ENCODE results near the gene CH25H. TPM values are rescaled to one million over a fixed set of nuclear protein-coding genes. Genes with fewer than 3 reads are reported as not detected.
A peak's percentile ranks its signal among the peaks of the same experiment; 100 is the strongest.
"Not testable (repeated sequence)": the region's sequence is repeated elsewhere in the genome, so short reads cannot be mapped to it uniquely, and the experiment has no call there.

Gene CH25H
- polyA plus RNA-seq, 4 donors, result 1.4 to 3.5 (median 2.3) TPM; not detected in 1

DNA sequence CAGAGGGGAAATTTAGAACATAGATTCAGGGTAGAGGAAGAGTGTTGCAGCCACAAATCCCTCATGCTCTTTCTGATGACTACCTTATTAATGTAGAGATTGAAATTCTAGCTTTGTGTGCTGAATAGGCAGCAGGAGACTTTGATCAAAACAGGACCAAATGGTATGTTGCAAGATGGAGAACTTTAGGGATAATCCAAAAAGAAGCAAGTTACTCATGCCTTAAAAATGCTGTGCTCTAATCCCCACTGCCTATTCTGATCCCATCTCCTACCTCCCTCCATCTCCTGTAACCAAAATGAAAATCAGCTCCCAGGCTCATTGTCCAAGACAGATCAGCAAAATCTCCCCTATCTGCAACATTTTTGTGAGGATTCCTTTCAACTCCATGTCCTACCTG, 31.3 kb downstream of the CH25H start:
- Histone ChIP-seq H3K36me3 (ENCODE audit: control insufficient read depth in 3 of 3, insufficient read depth in 2 of 3, low read depth in 1 of 3, low read length in 3 of 3) (no peaks in the 10 kb centered on the region), H3K4me1 (ENCODE audit: control insufficient read depth in 3 of 3, insufficient read depth in 2 of 3, low read depth in 1 of 3, low read length in 2 of 3) (no peaks in the 10 kb centered on the region), H3K9me3 (ENCODE audit: control insufficient read depth in 2 of 2, insufficient read depth in 1 of 2, low read depth in 1 of 2, low read length in 1 of 2) (peaks cover under 1% of the 10 kb centered on the region in 2 donors), H3K27me3 (ENCODE audit: control insufficient read depth in 3 of 3, insufficient read depth in 3 of 3, low read length in 3 of 3) (peaks cover 0 to 12% (median 0%) of the 10 kb centered on the region in 3 donors), H3K4me3 (ENCODE audit: low read depth in 1 of 3, low read length in 3 of 3) (no peak overlapping the region), H3K27ac (ENCODE audit: low read depth in 1 of 3, low read length in 2 of 3) (no peak overlapping the region)
- DNase-seq, result no peak
- FAIRE-seq, result no peak

DNA sequence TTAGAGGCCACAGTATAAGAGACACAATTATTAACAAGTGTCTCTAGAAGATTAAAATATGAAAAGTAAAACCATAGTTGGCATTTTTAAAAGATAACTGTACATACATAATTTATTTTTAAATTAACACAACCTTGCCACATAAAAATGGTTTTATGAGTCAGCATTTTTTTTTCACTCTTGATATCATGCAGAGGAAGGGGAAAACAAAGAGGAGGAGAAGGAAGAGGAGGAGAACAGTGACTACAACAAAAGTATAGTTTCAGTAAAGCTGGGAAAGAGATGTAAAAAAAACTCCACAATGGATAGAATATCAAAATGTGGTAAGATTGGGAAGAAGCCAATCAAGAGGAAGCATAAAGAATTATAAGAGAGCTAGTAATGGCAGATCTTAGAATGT, 34.0 kb downstream of the CH25H start:
- peaks cover 0 to 10% (median 0%) of the 10 kb centered on the region in 3 donors for H3K27me3 ChIP-seq (ENCODE audit: control insufficient read depth in 3 of 3, insufficient read depth in 3 of 3, low read length in 3 of 3)
- H3K9me3 ChIP-seq (ENCODE audit: control insufficient read depth in 2 of 2, insufficient read depth in 1 of 2, low read depth in 1 of 2, low read length in 1 of 2), result no peaks in the 10 kb centered on the region
- H3K4me3 ChIP-seq (ENCODE audit: low read depth in 1 of 3, low read length in 3 of 3), result no peak overlapping the region
- no peaks in the 10 kb centered on the region for H3K36me3 ChIP-seq (ENCODE audit: control insufficient read depth in 3 of 3, insufficient read depth in 2 of 3, low read depth in 1 of 3, low read length in 3 of 3)
- no peaks in the 10 kb centered on the region for H3K4me1 ChIP-seq (ENCODE audit: control insufficient read depth in 3 of 3, insufficient read depth in 2 of 3, low read depth in 1 of 3, low read length in 2 of 3)
- H3K27ac ChIP-seq (ENCODE audit: low read depth in 1 of 3, low read length in 2 of 3), result no peak overlapping the region
- FAIRE-seq, result no peak
- DNase-seq, result no peak

DNA sequence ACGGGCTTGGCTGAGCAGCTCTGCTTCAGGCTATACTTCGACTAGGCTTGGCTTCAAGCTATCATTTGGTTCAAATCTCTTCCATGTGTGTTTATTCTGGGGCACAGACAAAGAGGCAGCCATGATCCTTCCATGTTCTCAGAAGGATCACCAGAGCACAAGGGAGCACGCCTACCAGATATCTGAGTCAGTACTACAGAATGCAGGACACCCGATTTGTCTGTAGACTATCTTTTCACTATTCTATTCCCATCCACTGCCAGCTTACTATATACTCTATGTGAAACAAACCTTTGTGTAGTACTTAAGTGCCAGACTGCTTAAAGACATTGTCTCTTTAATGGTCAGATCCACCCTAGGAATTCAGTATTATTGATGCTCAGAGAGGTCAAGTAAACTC, 35.1 kb downstream of the CH25H start:
- FAIRE-seq, result no peak
- Histone ChIP-seq H3K9me3 (ENCODE audit: control insufficient read depth in 2 of 2, insufficient read depth in 1 of 2, low read depth in 1 of 2, low read length in 1 of 2) (no peaks in the 10 kb centered on the region), H3K4me3 (ENCODE audit: low read depth in 1 of 3, low read length in 3 of 3) (no peak overlapping the region), H3K27me3 (ENCODE audit: control insufficient read depth in 3 of 3, insufficient read depth in 3 of 3, low read length in 3 of 3) (peaks cover 0 to 13% (median 0%) of the 10 kb centered on the region in 3 donors), H3K27ac (ENCODE audit: low read depth in 1 of 3, low read length in 2 of 3) (no peak overlapping the region), H3K4me1 (ENCODE audit: control insufficient read depth in 3 of 3, insufficient read depth in 2 of 3, low read depth in 1 of 3, low read length in 2 of 3) (no peaks in the 10 kb centered on the region), H3K36me3 (ENCODE audit: control insufficient read depth in 3 of 3, insufficient read depth in 2 of 3, low read depth in 1 of 3, low read length in 3 of 3) (no peaks in the 10 kb centered on the region)
- 85 to 94% (median 90%) methylated on average over 4 of the region's 4 CpGs for WGBS, 3 donors
- no peak for DNase-seq

- Histone ChIP-seq H3K27me3 (ENCODE audit: control insufficient read depth in 3 of 3, insufficient read depth in 3 of 3, low read length in 3 of 3) (peaks cover 0 to 13% (median 0%) of the 10 kb centered on the region in 3 donors), H3K4me1 (ENCODE audit: control insufficient read depth in 3 of 3, insufficient read depth in 2 of 3, low read depth in 1 of 3, low read length in 2 of 3) (no peaks in the 10 kb centered on the region), H3K9me3 (ENCODE audit: control insufficient read depth in 2 of 2, insufficient read depth in 1 of 2, low read depth in 1 of 2, low read length in 1 of 2) (no peaks in the 10 kb centered on the region), H3K36me3 (ENCODE audit: control insufficient read depth in 3 of 3, insufficient read depth in 2 of 3, low read depth in 1 of 3, low read length in 3 of 3) (no peaks in the 10 kb centered on the region), H3K4me3 (ENCODE audit: low read depth in 1 of 3, low read length in 3 of 3) (no peak overlapping the region), H3K27ac (ENCODE audit: low read depth in 1 of 3, low read length in 2 of 3) (no peak overlapping the region)
- 64 to 94% (median 89%) methylated on average over 2 of the region's 2 CpGs for WGBS, 3 donors
- no peak for DNase-seq
- no peak for FAIRE-seq
Measured at GRCh38 chr10:89171263-89171872, 35.7 kb downstream of the CH25H start.

GRCh38 chr10:89168354-89168900, 38.7 kb downstream of the CH25H start:
- H3K9me3 ChIP-seq (ENCODE audit: control insufficient read depth in 2 of 2, insufficient read depth in 1 of 2, low read depth in 1 of 2, low read length in 1 of 2); DNase-seq; H3K4me1 ChIP-seq (ENCODE audit: control insufficient read depth in 3 of 3, insufficient read depth in 2 of 3, low read depth in 1 of 3, low read length in 2 of 3); H3K4me3 ChIP-seq (ENCODE audit: low read depth in 1 of 3, low read length in 3 of 3); FAIRE-seq; H3K27ac ChIP-seq (ENCODE audit: low read depth in 1 of 3, low read length in 2 of 3); H3K36me3 ChIP-seq (ENCODE audit: control insufficient read depth in 3 of 3, insufficient read depth in 2 of 3, low read depth in 1 of 3, low read length in 3 of 3): not testable (repeated sequence)
- peaks cover 0 to 13% (median 0%) of the 10 kb centered on the region in 3 donors for H3K27me3 ChIP-seq (ENCODE audit: control insufficient read depth in 3 of 3, insufficient read depth in 3 of 3, low read length in 3 of 3)
- WGBS, 3 donors, result 76 to 89% (median 80%) methylated on average over 9 of the region's 9 CpGs

DNA sequence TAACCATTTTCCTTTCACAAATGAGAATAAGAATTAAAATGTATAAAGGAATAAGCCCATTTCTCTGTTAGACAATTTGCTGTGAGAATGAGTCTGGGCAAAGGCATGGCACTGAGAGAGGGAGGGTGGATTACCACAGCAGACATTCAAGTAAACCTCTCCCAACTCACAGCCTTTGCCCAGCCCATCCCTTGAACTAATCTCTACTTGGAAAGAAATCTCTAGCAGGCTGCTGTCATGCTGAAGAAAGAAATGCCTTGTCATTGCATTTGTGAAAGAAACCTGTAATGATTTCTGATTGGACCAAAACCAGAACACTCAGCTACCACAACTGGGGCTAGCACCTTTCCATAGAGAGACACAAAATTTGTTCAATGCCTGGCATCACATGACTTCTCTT, 39.2 kb downstream of the CH25H start:
- no peak overlapping the region for H3K4me3 ChIP-seq (ENCODE audit: low read depth in 1 of 3, low read length in 3 of 3)
- no peak overlapping the region for H3K27ac ChIP-seq (ENCODE audit: low read depth in 1 of 3, low read length in 2 of 3)
- peaks cover 0 to 13% (median 0%) of the 10 kb centered on the region in 3 donors for H3K27me3 ChIP-seq (ENCODE audit: control insufficient read depth in 3 of 3, insufficient read depth in 3 of 3, low read length in 3 of 3)
- DNase-seq (peak in 1 of 2 donors; percentile 50), FAIRE-seq (no peak)
- H3K36me3 ChIP-seq (ENCODE audit: control insufficient read depth in 3 of 3, insufficient read depth in 2 of 3, low read depth in 1 of 3, low read length in 3 of 3), result no peaks in the 10 kb centered on the region
- no peaks in the 10 kb centered on the region for H3K9me3 ChIP-seq (ENCODE audit: control insufficient read depth in 2 of 2, insufficient read depth in 1 of 2, low read depth in 1 of 2, low read length in 1 of 2)
- H3K4me1 ChIP-seq (ENCODE audit: control insufficient read depth in 3 of 3, insufficient read depth in 2 of 3, low read depth in 1 of 3, low read length in 2 of 3), result peaks cover 0 to 3% (median 0%) of the 10 kb centered on the region in 3 donors

DNA sequence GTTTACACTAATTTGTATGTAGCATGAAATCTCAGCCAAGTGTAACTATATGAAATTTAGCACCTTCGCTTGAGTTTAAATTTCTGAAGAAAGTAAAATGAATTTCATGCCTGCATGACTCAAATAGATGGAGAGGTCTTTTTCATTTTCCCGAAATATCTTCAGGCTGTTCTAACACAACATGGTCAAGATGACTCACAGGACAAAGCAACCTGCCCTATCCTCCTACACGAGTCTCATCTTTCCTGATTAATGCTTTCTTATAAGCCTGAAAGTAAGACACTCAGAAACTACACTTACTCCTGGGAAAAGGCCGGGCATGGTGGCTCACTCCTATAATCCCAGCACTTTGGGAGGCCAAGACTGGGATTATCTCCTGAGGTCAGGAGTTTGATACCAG, 41.2 kb downstream of the CH25H start:
- 81 to 85% (median 84%) methylated on average over 4 of the region's 4 CpGs for WGBS, 3 donors
- Histone ChIP-seq H3K4me1 (ENCODE audit: control insufficient read depth in 3 of 3, insufficient read depth in 2 of 3, low read depth in 1 of 3, low read length in 2 of 3) (peaks cover 0 to 3% (median 0%) of the 10 kb centered on the region in 3 donors), H3K9me3 (ENCODE audit: control insufficient read depth in 2 of 2, insufficient read depth in 1 of 2, low read depth in 1 of 2, low read length in 1 of 2) (no peaks in the 10 kb centered on the region), H3K27me3 (ENCODE audit: control insufficient read depth in 3 of 3, insufficient read depth in 3 of 3, low read length in 3 of 3) (peaks cover 0 to 3% (median 0%) of the 10 kb centered on the region in 3 donors), H3K27ac (ENCODE audit: low read depth in 1 of 3, low read length in 2 of 3) (no peak overlapping the region), H3K4me3 (ENCODE audit: low read depth in 1 of 3, low read length in 3 of 3) (no peak overlapping the region), H3K36me3 (ENCODE audit: control insufficient read depth in 3 of 3, insufficient read depth in 2 of 3, low read depth in 1 of 3, low read length in 3 of 3) (no peaks in the 10 kb centered on the region)
- no peak for DNase-seq
- no peak for FAIRE-seq

- Histone ChIP-seq H3K36me3 (ENCODE audit: control insufficient read depth in 3 of 3, insufficient read depth in 2 of 3, low read depth in 1 of 3, low read length in 3 of 3) (no peaks in the 10 kb centered on the region), H3K4me3 (ENCODE audit: low read depth in 1 of 3, low read length in 3 of 3) (no peak overlapping the region), H3K27ac (ENCODE audit: low read depth in 1 of 3, low read length in 2 of 3) (no peak overlapping the region), H3K9me3 (ENCODE audit: control insufficient read depth in 2 of 2, insufficient read depth in 1 of 2, low read depth in 1 of 2, low read length in 1 of 2) (no peaks in the 10 kb centered on the region), H3K4me1 (ENCODE audit: control insufficient read depth in 3 of 3, insufficient read depth in 2 of 3, low read depth in 1 of 3, low read length in 2 of 3) (peaks cover 0 to 3% (median 0%) of the 10 kb centered on the region in 3 donors), H3K27me3 (ENCODE audit: control insufficient read depth in 3 of 3, insufficient read depth in 3 of 3, low read length in 3 of 3) (peaks cover 0 to 3% (median 0%) of the 10 kb centered on the region in 3 donors)
- no peak for DNase-seq
- WGBS, 3 donors, result 66 to 78% (median 72%) methylated on average over 4 of the region's 4 CpGs
- no peak for FAIRE-seq
Measured at GRCh38 chr10:89164920-89165319, 42.2 kb downstream of the CH25H start.

DNA sequence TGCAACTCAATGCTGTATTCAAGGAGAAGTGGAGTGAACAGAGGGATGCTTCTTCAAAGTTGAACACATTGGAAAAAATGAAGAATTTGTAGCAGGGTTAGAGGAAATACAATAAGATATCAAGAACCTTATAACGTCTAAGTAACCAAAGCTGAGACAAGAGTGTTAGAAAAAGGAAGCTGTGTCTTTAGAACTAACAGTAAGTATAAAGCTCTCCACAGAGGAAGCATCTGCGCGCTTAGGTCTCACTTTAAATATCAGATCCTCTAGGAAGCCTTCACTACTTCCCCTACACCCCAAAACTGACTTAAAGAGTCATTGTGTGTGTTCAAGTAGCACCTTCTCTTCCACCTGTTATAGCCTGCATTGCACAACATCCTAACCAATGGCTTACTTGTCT, 43.0 kb downstream of the CH25H start:
- no peak for FAIRE-seq
- H3K4me3 ChIP-seq (ENCODE audit: low read depth in 1 of 3, low read length in 3 of 3), result no peak overlapping the region

More for the DNA sequence above, 43.0 kb downstream of the CH25H start:
- 60 to 79% (median 61%) methylated on average over 3 of the region's 3 CpGs for WGBS, 3 donors
- no peak for DNase-seq
- peaks cover 0 to 3% (median 0%) of the 10 kb centered on the region in 3 donors for H3K4me1 ChIP-seq (ENCODE audit: control insufficient read depth in 3 of 3, insufficient read depth in 2 of 3, low read depth in 1 of 3, low read length in 2 of 3)
- peak overlapping the region in 1 of 3 donors; percentile 37 for H3K27ac ChIP-seq (ENCODE audit: low read depth in 1 of 3, low read length in 2 of 3)
- peaks cover 0 to 3% (median 0%) of the 10 kb centered on the region in 3 donors for H3K27me3 ChIP-seq (ENCODE audit: control insufficient read depth in 3 of 3, insufficient read depth in 3 of 3, low read length in 3 of 3)
- no peaks in the 10 kb centered on the region for H3K36me3 ChIP-seq (ENCODE audit: control insufficient read depth in 3 of 3, insufficient read depth in 2 of 3, low read depth in 1 of 3, low read length in 3 of 3)
- no peaks in the 10 kb centered on the region for H3K9me3 ChIP-seq (ENCODE audit: control insufficient read depth in 2 of 2, insufficient read depth in 1 of 2, low read depth in 1 of 2, low read length in 1 of 2)
